Upper lobe of left lung (tissue), 4 donors: ENCODE results near the gene ZPLD1.

Source experiments
- POLR2A ChIP-seq, 4 donors: fragments of 450-650 bp; IDR thresholded peaks; one replicate each; pipeline ENCODE4 v1.5.1; 2016 to 2017; ENCODE audit warnings: antibody characterized with exemption in 4 of 4, mild to moderate bottlenecking in 2 of 4
- POLR2AphosphoS5 ChIP-seq, 2 donors: sonication (generic); formaldehyde crosslinking; IDR thresholded peaks; one replicate each; pipeline ENCODE4 v1.5.1; 2017; ENCODE audit warnings: antibody characterized with exemption in 2 of 2
- TF ChIP-seq, protein P1 (sequence below), 6 experiments: fragments of 450-650 bp in 4 of 6; fragments of 200-600 bp in 2 of 6; sonication (generic) in 2 of 6; IDR thresholded peaks; one replicate each; pipeline ENCODE4 v1.5.1; 2016 to 2019; ENCODE audit warnings: antibody characterized with exemption in 6 of 6

DNA sequence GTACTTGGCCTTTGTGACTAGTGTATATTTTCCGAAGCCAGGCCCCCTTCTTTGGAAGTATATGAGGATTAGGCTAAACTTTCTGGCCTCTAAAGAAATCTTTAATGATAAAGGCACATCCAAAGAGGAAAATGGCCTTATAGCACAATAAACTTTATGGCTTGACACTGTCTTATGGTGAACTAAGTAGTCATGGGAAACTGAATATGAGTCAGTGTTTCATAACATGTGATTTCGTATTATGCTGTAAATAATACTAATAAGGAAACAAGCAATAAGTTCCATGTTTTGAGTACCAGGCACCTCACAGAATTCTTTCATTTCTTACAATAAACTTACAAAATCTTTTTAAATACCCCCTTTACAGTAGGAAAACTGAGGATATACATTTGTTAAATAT lies 8.2 kb downstream of the ZPLD1 start:
- TF ChIP-seq, protein P1, sequence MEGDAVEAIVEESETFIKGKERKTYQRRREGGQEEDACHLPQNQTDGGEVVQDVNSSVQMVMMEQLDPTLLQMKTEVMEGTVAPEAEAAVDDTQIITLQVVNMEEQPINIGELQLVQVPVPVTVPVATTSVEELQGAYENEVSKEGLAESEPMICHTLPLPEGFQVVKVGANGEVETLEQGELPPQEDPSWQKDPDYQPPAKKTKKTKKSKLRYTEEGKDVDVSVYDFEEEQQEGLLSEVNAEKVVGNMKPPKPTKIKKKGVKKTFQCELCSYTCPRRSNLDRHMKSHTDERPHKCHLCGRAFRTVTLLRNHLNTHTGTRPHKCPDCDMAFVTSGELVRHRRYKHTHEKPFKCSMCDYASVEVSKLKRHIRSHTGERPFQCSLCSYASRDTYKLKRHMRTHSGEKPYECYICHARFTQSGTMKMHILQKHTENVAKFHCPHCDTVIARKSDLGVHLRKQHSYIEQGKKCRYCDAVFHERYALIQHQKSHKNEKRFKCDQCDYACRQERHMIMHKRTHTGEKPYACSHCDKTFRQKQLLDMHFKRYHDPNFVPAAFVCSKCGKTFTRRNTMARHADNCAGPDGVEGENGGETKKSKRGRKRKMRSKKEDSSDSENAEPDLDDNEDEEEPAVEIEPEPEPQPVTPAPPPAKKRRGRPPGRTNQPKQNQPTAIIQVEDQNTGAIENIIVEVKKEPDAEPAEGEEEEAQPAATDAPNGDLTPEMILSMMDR (IDR thresholded peaks at IDR 0.05) = no peak
- TF ChIP-seq POLR2A (IDR thresholded peaks at IDR 0.05) = no peak
- no peak for TF ChIP-seq POLR2AphosphoS5 (IDR thresholded peaks at IDR 0.05)
